ENCODE measurements around the gene ACBD4. TPM values are rescaled to one million over a fixed set of nuclear protein-coding genes. Genes with fewer than 3 reads are reported as not detected.
A peak's percentile ranks its signal among the peaks of the same experiment; 100 is the strongest.

Gene ACBD4
- total RNA-seq, 1 donor from 2014 or later: 8.0 TPM

GRCh38 chr17:45102856-45103255 lies 32.6 kb upstream of the ACBD4 start:
- ATAC-seq (ENCODE audit: poor library complexity): no peak
- intact Hi-C loops (cut with DNase I): no loop called here

GRCh38 chr17:45103269-45103795 lies 32.2 kb upstream of the ACBD4 start:
- peak; percentile 53 for DNase-seq
- intact Hi-C loops (cut with DNase I): no loop called here

More at GRCh38 chr17:45102856-45103255, 32.6 kb upstream of the ACBD4 start:
- DNase-seq: no peak

GRCh38 chr17:45104029-45104428 lies 31.5 kb upstream of the ACBD4 start:
- ATAC-seq (ENCODE audit: poor library complexity) (no peak), DNase-seq (no peak)
- intact Hi-C loops (cut with DNase I): no loop called here

More at GRCh38 chr17:45103269-45103795, 32.2 kb upstream of the ACBD4 start:
- ATAC-seq (ENCODE audit: poor library complexity): peak; percentile 77

GRCh38 chr17:45104497-45104896 lies 31.0 kb upstream of the ACBD4 start:
- peak; percentile 0 for ATAC-seq (ENCODE audit: poor library complexity)
- no peak for DNase-seq
- intact Hi-C loops (cut with DNase I): no loop called here

GRCh38 chr17:45104907-45105624 lies 30.4 kb upstream of the ACBD4 start:
- DNase-seq (no peak), ATAC-seq (ENCODE audit: poor library complexity) (no peak)
- intact Hi-C loops (cut with DNase I): no loop called here

GRCh38 chr17:45106096-45106495 lies 29.4 kb upstream of the ACBD4 start:
- intact Hi-C loops (cut with DNase I): no loop called here
- no peak for ATAC-seq (ENCODE audit: poor library complexity)
- peak; percentile 32 for DNase-seq

GRCh38 chr17:45106582-45106981 lies 28.9 kb upstream of the ACBD4 start:
- DNase-seq (peak; percentile 24), ATAC-seq (ENCODE audit: poor library complexity) (no peak)
- intact Hi-C loops (cut with DNase I): no loop called here

- ATAC-seq (ENCODE audit: poor library complexity): no peak
- intact Hi-C loops (cut with DNase I): no loop called here
These were observed 28.0 kb upstream of the ACBD4 start for GRCh38 chr17:45107293-45108010.

GRCh38 chr17:45108051-45108450 lies 27.4 kb upstream of the ACBD4 start:
- ATAC-seq (ENCODE audit: poor library complexity): no peak
- no peak for DNase-seq
- intact Hi-C loops (cut with DNase I): no loop called here

More at GRCh38 chr17:45107293-45108010, 28.0 kb upstream of the ACBD4 start:
- peak; percentile 35 for DNase-seq

- intact Hi-C loops (cut with DNase I): no loop called here
- no peak for ATAC-seq (ENCODE audit: poor library complexity)
- no peak for DNase-seq
These were observed 26.6 kb upstream of the ACBD4 start for GRCh38 chr17:45108595-45109521.

GRCh38 chr17:45110676-45111611 lies 24.5 kb upstream of the ACBD4 start:
- DNase-seq: peak; percentile 66
- peak; percentile 81 for ATAC-seq (ENCODE audit: poor library complexity)
- intact Hi-C loops (cut with DNase I): no loop called here

GRCh38 chr17:45111850-45112249 lies 23.6 kb upstream of the ACBD4 start:
- DNase-seq: no peak
- ATAC-seq (ENCODE audit: poor library complexity): no peak
- intact Hi-C loops (cut with DNase I): no loop called here

GRCh38 chr17:45112559-45113423 lies 22.7 kb upstream of the ACBD4 start:
- intact Hi-C loops (cut with DNase I): no loop called here
- ATAC-seq (ENCODE audit: poor library complexity) (no peak), DNase-seq (no peak)

- intact Hi-C loops (cut with DNase I): no loop called here
- DNase-seq (no peak), ATAC-seq (ENCODE audit: poor library complexity) (no peak)
These were observed 22.1 kb upstream of the ACBD4 start for GRCh38 chr17:45113424-45113754.

- intact Hi-C loops (cut with DNase I): no loop called here
- ATAC-seq (ENCODE audit: poor library complexity) (no peak), DNase-seq (no peak)
These were observed 21.2 kb upstream of the ACBD4 start for GRCh38 chr17:45114117-45114932.

GRCh38 chr17:45115015-45115625 lies 20.4 kb upstream of the ACBD4 start:
- DNase-seq: no peak
- no peak for ATAC-seq (ENCODE audit: poor library complexity)
- intact Hi-C loops (cut with DNase I): no loop called here
